OCI-LY1 (cell line): ENCODE data around the gene USP25.
A peak's percentile ranks its signal among the peaks of the same experiment; 100 is the strongest.

Experiments used
- H2AFZ ChIP-seq: fragments of 200-600 bp; sonication (generic), shearing (Covaris generic); 2 replicates; pipeline ENCODE4 v1.6.0; 2014; ENCODE audit warnings: antibody characterized with exemption, mild to moderate bottlenecking, low read length
- H3F3A ChIP-seq: fragments of 200-600 bp; sonication (generic), shearing (Covaris generic); 2 replicates; pipeline ENCODE4 v1.6.0; 2014; ENCODE audit warnings: mild to moderate bottlenecking, antibody characterized with exemption, low read length, moderate library complexity; ENCODE audit not compliant: insufficient read depth
- H3K27ac ChIP-seq: fragments of 200-600 bp; sonication (generic); 2 replicates; pipeline ENCODE4 v1.5.1; 2014; ENCODE audit warnings: low read length, mixed run types, mild to moderate bottlenecking, low read depth; ENCODE audit not compliant: poor library complexity, severe bottlenecking
- H3K27me3 ChIP-seq: fragments of 200-600 bp; sonication (generic); 2 replicates; pipeline ENCODE4 v1.6.0; 2014; ENCODE audit warnings: antibody characterized with exemption, mild to moderate bottlenecking, low read length, moderate library complexity; ENCODE audit not compliant: insufficient read depth
- H3K36me3 ChIP-seq: fragments of 200-600 bp; sonication (generic); 2 replicates; pipeline ENCODE4 v1.6.1; 2014; ENCODE audit warnings: mild to moderate bottlenecking, antibody characterized with exemption, low read length, moderate library complexity, mixed read lengths; ENCODE audit not compliant: insufficient read depth
- H3K4me1 ChIP-seq: fragments of 200-600 bp; sonication (generic); 2 replicates; pipeline ENCODE4 v1.5.1; 2014; ENCODE audit warnings: mild to moderate bottlenecking, low read length, moderate library complexity; ENCODE audit not compliant: insufficient read depth, severe bottlenecking
- H3K4me2 ChIP-seq: fragments of 200-600 bp; sonication (generic), shearing (Covaris generic); 2 replicates; pipeline ENCODE4 v1.6.1; 2014; ENCODE audit warnings: low read length
- H3K4me3 ChIP-seq: fragments of 200-600 bp; sonication (generic); 2 replicates; pipeline ENCODE4 v1.5.1; 2014; ENCODE audit warnings: low read length, low read depth, mild to moderate bottlenecking, mixed read lengths; ENCODE audit not compliant: poor library complexity, severe bottlenecking
- H3K79me2 ChIP-seq: fragments of 200-600 bp; shearing (Covaris generic); 2 replicates; pipeline ENCODE4 v1.6.1; 2016; ENCODE audit warnings: mixed run types, low read length, mixed read lengths; ENCODE audit not compliant: insufficient read depth
- H3K9ac ChIP-seq: fragments of 200-600 bp; sonication (generic), shearing (Covaris generic); 2 replicates; pipeline ENCODE4 v1.6.1; 2014; ENCODE audit warnings: mild to moderate bottlenecking, low read length, mixed read lengths
- H3K9me2 ChIP-seq: fragments of 200-600 bp; sonication (generic), shearing (Covaris generic); 2 replicates; pipeline ENCODE4 v1.6.1; 2014; ENCODE audit warnings: low read depth, mild to moderate bottlenecking, low read length, mixed read lengths
- H3K9me3 ChIP-seq: fragments of 200-600 bp; shearing (Covaris generic); 2 replicates; pipeline ENCODE4 v1.6.1; 2014; ENCODE audit warnings: low read length, mixed read lengths
- H4K20me1 ChIP-seq: fragments of 200-600 bp; sonication (generic), shearing (Covaris generic); 2 replicates; pipeline ENCODE4 v1.6.0; 2016; ENCODE audit warnings: mild to moderate bottlenecking, low read length; ENCODE audit not compliant: insufficient read depth
- EZH2 ChIP-seq: fragments of 200-600 bp; sonication (generic), shearing (Covaris generic); IDR thresholded peaks from 2 replicates; pipeline ENCODE4 v1.8.0; 2017; ENCODE audit warnings: borderline replicate concordance, mixed run types, mild to moderate bottlenecking, antibody characterized with exemption, low read length, moderate library complexity, mixed read lengths
- TF ChIP-seq, protein P1 (sequence below): fragments of 200-600 bp; sonication (generic), shearing (Covaris generic); IDR thresholded peaks from 2 replicates; pipeline ENCODE4 v1.5.1; 2017; ENCODE audit warnings: mild to moderate bottlenecking, antibody characterized with exemption, low read length, moderate library complexity, mixed read lengths

Gene USP25

DNA sequence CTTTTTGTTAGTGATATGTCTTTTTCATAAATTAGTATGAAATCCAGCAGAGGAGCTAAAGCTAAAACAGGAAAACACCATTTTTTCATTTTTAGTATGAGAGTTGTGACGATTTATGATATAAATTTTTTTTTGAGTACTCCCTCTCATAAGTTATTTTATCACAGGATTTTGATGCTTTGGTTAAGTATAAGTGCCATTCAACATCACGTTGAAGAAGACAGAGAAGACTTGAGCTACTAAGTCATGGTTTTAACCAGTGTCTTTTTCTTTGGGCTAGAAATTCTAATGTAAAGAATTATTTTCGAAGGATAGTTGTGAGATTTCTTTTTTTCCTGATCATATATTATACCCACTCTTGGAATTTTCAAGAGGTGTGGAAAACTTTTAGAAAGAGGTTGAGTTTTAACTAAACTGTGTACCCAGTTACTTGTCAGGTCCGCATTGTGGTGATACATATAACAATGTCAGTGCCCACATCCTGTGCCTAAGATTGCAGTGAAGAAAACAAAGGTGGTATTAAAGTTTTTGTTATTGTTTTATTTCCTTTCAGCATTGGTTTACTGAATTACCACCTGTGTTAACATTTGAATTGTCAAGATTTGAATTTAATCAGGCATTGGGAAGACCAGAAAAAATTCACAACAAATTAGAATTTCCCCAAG lies 93.8 kb downstream of the USP25 start:
- no peak overlapping the region for H3K4me2 ChIP-seq
- H3K36me3 ChIP-seq, result peaks cover 38% of the 10 kb centered on the region; the same call in 1 of the 2 replicates
- H3F3A ChIP-seq, result no peaks in the 10 kb centered on the region
- no peaks in the 10 kb centered on the region for H3K27me3 ChIP-seq
- no peak overlapping the region for H3K9ac ChIP-seq
- TF ChIP-seq EZH2, result no peak
- TF ChIP-seq, protein P1, sequence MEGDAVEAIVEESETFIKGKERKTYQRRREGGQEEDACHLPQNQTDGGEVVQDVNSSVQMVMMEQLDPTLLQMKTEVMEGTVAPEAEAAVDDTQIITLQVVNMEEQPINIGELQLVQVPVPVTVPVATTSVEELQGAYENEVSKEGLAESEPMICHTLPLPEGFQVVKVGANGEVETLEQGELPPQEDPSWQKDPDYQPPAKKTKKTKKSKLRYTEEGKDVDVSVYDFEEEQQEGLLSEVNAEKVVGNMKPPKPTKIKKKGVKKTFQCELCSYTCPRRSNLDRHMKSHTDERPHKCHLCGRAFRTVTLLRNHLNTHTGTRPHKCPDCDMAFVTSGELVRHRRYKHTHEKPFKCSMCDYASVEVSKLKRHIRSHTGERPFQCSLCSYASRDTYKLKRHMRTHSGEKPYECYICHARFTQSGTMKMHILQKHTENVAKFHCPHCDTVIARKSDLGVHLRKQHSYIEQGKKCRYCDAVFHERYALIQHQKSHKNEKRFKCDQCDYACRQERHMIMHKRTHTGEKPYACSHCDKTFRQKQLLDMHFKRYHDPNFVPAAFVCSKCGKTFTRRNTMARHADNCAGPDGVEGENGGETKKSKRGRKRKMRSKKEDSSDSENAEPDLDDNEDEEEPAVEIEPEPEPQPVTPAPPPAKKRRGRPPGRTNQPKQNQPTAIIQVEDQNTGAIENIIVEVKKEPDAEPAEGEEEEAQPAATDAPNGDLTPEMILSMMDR, result no peak
- H2AFZ ChIP-seq, result no peak overlapping the region
- no peaks in the 10 kb centered on the region for H3K9me2 ChIP-seq
- peaks cover 10% of the 10 kb centered on the region for H3K4me1 ChIP-seq
- H4K20me1 ChIP-seq, result no peaks in the 10 kb centered on the region
- no peaks in the 10 kb centered on the region for H3K79me2 ChIP-seq
- no peaks in the 10 kb centered on the region for H3K9me3 ChIP-seq
- no peak overlapping the region for H3K27ac ChIP-seq
- no peak overlapping the region for H3K4me3 ChIP-seq

DNA sequence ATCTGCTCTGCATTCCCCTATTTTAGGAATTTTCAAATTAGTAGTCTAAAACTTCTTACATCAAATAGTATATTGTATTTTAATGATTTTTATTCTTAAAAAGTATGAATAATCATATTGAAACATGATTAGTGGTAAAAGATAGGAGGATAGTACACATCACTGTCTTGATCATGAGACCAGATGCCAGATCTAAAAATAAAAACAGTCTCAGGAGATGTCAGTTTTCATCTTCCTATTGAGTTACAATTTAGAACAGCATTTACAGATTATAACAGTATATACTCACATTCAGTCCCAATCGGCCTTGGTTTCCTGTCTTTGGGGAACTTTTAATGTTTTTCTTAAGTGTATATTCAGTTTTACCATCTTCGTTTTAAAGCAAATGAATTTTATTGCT lies 95.9 kb downstream of the USP25 start:
- no peak for TF ChIP-seq EZH2
- TF ChIP-seq, protein P1, result no peak
- Histone ChIP-seq H3K4me2 (no peak overlapping the region), H2AFZ (no peak overlapping the region), H3K9ac (no peak overlapping the region), H3K79me2 (no peaks in the 10 kb centered on the region), H3K27ac (no peak overlapping the region), H3K9me2 (no peaks in the 10 kb centered on the region), H3K27me3 (no peaks in the 10 kb centered on the region), H4K20me1 (no peaks in the 10 kb centered on the region), H3K9me3 (no peaks in the 10 kb centered on the region), H3K36me3 (peaks cover 34% of the 10 kb centered on the region; the same call in 1 of the 2 replicates), H3F3A (no peaks in the 10 kb centered on the region), H3K4me3 (no peak overlapping the region), H3K4me1 (peaks cover 10% of the 10 kb centered on the region)

DNA sequence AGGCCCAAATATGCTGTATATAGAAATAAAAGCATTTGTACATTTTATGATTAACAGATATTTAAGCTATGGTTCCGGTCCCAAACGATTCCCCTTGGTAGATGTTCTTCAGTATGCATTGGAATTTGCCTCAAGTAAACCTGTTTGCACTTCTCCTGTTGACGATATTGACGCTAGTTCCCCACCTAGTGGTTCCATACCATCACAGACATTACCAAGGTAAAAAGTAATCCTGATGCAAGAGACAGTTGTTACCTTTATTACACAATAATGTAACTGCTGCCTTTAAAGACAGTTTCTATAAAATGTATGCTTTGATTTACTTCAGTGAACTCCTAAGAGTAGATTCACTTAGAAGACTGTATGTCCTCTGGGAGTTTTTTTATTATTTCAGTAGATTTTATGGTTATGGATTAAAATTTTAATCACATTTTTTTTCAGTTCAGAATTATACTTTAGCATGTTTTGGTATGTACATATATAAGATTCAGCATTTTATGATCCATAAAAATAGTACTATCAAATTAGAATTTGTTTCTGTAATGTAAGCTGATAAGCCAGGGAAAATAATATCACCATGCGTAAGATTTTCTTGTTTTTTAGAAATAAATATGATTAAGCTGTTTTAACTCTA lies 96.5 kb downstream of the USP25 start:
- no peak overlapping the region for H3K4me3 ChIP-seq
- peaks cover 38% of the 10 kb centered on the region; the same call in 1 of the 2 replicates for H3K36me3 ChIP-seq

More for the DNA sequence above, 96.5 kb downstream of the USP25 start:
- Histone ChIP-seq H3F3A (no peaks in the 10 kb centered on the region), H3K27me3 (no peaks in the 10 kb centered on the region), H3K9me2 (no peaks in the 10 kb centered on the region), H3K79me2 (no peaks in the 10 kb centered on the region), H3K4me1 (peaks cover 10% of the 10 kb centered on the region), H3K4me2 (no peak overlapping the region), H3K9me3 (no peaks in the 10 kb centered on the region), H3K9ac (no peak overlapping the region), H4K20me1 (no peaks in the 10 kb centered on the region), H2AFZ (no peak overlapping the region), H3K27ac (no peak overlapping the region)
- no peak for TF ChIP-seq EZH2
- TF ChIP-seq, protein P1, result peak; percentile 73
